ENCODE measurements around the gene CSNK1D.

- TF ChIP-seq, protein P1, sequence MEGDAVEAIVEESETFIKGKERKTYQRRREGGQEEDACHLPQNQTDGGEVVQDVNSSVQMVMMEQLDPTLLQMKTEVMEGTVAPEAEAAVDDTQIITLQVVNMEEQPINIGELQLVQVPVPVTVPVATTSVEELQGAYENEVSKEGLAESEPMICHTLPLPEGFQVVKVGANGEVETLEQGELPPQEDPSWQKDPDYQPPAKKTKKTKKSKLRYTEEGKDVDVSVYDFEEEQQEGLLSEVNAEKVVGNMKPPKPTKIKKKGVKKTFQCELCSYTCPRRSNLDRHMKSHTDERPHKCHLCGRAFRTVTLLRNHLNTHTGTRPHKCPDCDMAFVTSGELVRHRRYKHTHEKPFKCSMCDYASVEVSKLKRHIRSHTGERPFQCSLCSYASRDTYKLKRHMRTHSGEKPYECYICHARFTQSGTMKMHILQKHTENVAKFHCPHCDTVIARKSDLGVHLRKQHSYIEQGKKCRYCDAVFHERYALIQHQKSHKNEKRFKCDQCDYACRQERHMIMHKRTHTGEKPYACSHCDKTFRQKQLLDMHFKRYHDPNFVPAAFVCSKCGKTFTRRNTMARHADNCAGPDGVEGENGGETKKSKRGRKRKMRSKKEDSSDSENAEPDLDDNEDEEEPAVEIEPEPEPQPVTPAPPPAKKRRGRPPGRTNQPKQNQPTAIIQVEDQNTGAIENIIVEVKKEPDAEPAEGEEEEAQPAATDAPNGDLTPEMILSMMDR (IDR thresholded peaks at IDR 0.05), result no peak
- no peak for TF ChIP-seq POLR2A (IDR thresholded peaks at IDR 0.05)
- no peak for TF ChIP-seq EP300 (IDR thresholded peaks at IDR 0.05)
Observed at GRCh38 chr17:82232322-82232820, 41.1 kb downstream of the CSNK1D start.

Data from ovary (tissue), 3 donors.